Activated T-cell treated with anti-CD3 and anti-CD28 coated beads, Interleukin-2, amount 50 U/mL, for 1 hour (primary cell): Measurements from ENCODE around the gene UNC119B.

Experiments used
- DNase-seq: peaks from one replicate; pipeline ENCODE4 v3.0.0-alpha.2; 2020

Gene UNC119B

GRCh38 chr12:120741476-120742421, 31.5 kb downstream of the UNC119B start:
- DNase-seq: no peak

GRCh38 chr12:120744922-120745493, 34.8 kb downstream of the UNC119B start:
- DNase-seq: no peak

GRCh38 chr12:120748242-120748641, 38.0 kb downstream of the UNC119B start:
- no peak for DNase-seq

DNA sequence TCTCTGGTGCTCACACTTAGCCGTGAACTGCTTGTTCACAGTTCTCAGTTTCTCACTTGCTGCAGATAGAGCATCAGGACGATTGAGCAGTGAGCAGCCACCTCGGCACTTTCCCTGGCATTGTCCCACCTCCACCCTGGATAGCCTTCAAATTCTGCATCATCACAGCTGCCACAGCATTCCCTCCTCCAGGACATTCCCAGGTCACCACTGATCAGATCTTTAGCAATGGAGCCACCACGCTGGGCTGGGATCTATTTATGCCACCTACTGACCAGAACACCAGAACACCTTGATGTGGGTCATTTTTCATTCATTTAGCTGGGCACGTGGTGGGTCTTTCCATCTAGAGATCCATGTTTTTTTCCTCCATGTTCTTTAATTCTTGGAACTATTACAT, 39.0 kb downstream of the UNC119B start:
- no peak for DNase-seq

GRCh38 chr12:120750806-120751205, 40.5 kb downstream of the UNC119B start:
- no peak for DNase-seq

- DNase-seq: no peak
Measured at GRCh38 chr12:120751389-120751788, 41.1 kb downstream of the UNC119B start.

GRCh38 chr12:120754792-120755191, 44.5 kb downstream of the UNC119B start:
- DNase-seq: no peak

- no peak for DNase-seq
Measured at GRCh38 chr12:120755269-120755668, 45.0 kb downstream of the UNC119B start.

GRCh38 chr12:120757226-120757742, 47.0 kb downstream of the UNC119B start:
- no peak for DNase-seq

- DNase-seq: no peak
Measured at GRCh38 chr12:120757949-120758348, 47.7 kb downstream of the UNC119B start.

DNA sequence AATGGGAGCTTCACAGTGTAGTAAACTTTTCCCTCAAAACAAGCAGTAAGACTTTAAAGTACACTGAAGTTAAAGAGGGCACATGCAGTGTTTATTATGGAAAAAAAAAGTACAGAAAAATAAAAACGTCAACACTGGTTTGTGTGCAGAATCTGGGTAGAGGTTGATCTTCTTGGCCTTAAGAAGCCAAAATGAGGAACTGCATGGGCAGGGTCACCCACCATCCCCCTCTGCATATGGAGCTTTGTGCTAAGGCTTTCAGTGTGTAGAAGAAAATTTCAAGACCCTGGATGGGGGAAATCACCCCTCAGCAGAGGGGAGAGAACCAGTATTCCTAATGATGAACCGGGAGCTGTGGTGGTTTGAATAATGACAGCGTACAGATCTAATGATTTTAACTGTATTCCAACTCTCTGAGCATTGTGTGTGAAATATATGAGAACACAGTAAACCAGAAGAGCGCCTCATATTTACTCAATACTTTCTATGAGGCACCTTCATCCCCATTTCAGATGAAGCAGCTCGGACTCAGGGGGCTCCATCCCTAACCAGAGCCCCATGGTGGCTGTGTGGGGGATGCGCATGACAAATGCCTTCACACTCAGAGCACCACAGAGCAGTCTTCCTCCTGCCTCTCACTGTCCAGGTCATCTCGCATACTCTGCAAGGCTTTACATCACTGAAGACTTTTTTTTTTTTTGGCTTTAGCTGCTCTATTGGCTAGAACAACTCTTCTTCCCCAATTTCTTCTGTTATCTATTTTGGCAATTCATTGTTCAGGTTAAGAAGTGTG, 48.7 kb downstream of the UNC119B start:
- no peak for DNase-seq

GRCh38 chr12:120759591-120760348, 49.5 kb downstream of the UNC119B start:
- DNase-seq: no peak

DNA sequence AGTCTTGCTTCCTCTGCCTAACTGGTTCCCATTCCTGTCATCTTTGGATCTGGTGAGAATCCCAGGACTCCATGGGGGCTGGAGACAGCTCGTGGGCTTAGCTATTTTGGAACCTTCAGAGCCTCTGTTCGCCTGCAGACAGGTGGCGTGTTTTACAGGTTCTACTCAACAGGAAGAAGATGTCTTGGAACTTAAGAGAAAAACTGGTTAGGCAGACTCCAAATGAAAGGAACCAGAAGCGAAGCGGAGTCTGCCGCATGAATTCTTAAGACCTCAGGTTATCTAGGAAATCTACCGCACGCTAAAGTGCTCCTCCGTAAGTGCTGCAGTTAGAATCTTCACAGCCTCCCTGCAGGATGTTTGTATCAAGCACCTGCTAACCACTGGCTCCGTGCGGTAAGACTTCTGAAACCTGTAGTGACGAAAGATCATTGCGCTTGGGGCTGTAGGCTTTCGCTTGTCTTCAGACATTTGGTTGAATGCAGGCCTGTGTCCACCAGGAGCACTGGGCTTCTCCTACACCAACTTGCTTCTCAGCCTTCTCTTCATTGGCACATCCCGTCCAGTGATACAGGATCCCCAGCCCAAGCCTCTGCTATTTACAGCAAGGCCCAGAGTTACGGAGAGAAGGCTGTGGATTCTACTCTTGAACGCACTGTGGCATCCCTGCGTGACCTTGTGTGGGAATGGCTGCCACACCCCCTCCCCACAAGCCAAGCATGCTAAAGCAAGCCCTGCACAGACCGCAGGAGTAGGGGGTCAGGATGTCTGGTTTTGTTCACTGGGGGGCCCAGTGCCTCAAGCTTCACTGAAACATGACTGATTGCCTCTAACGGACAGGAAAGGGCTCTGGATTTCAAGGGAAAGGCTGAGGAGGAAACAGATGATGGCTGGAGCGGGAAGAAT, 50.3 kb downstream of the UNC119B start:
- DNase-seq: no peak

DNA sequence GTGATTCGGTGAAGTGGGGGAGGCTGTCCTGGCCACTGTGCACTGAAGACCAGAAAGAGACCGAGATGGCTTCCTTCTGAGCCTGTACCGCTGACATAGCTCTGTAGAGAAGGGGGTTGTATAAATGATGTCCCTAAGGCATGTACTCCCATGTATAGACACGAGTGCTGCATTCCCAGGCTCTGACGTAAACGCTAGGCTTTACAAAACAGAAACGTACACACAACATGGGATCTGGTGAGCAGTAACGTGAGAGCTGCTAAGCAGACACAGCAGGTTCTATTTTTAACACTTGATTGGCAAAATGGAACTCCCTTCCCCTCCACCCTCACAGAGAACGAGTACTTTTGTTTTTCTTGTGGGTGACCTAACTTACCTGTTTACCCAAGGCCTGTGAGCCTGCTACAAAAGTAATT, 51.3 kb downstream of the UNC119B start:
- DNase-seq: no peak

DNA sequence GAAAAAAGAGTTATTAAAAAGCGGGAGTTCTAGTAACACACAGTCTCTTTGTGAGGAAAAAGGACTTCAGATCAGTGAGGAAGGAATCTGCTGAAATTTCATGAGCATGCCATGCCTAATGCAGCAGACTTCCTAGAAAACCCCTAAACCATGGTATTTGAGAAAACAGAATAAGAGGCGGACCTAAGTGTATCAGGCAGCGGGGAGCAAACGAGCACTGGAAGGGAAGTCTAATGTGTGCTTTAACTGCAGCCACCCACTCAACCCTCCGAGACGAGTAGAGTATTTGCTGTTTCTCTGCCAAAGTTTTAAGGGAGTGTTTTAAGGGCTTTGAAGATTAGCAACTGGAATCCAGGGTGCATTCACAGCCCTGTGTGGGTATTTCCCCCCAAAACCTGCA, 51.8 kb downstream of the UNC119B start:
- DNase-seq: no peak

- no peak for DNase-seq
Measured at GRCh38 chr12:120763250-120763649, 53.0 kb downstream of the UNC119B start.

DNA sequence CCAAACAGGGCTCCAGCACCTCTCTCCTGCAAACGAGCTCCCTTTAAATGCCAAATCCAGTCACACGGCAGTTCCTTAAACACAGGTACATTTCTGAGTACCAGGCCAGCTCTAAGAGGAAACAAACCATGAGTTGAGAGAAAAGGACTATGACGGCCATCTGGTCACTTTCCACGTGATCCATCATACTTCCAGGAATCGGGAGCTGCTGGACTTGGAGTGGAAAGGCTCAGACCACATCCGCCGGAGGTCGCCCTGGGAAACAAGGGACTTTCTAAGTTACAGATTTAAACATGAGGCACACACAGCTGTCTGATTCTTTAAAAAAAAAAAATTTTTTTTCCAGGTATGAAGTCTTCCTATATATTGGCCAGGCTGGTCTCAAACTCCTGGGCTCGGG, 54.6 kb downstream of the UNC119B start:
- no peak for DNase-seq

DNA sequence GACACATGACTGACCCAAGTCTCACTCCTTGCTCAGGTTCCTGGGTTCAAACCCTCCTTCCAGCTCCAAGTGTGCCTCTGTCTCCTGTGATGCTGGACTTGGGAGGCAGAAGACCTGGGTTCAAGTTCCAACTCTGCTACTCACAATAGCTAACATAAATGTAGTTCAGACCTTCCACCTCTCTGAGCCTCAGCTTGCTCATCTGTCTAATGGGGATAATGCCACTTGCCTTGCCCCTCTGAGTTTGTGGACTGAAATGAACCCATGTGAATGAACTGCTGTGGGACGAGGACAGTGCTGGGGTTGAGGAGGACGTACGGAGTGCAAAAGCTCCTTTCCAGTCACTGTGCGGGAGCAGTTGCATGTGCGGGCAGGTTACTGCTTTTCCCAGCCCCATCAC, 56.3 kb downstream of the UNC119B start:
- no peak for DNase-seq

DNA sequence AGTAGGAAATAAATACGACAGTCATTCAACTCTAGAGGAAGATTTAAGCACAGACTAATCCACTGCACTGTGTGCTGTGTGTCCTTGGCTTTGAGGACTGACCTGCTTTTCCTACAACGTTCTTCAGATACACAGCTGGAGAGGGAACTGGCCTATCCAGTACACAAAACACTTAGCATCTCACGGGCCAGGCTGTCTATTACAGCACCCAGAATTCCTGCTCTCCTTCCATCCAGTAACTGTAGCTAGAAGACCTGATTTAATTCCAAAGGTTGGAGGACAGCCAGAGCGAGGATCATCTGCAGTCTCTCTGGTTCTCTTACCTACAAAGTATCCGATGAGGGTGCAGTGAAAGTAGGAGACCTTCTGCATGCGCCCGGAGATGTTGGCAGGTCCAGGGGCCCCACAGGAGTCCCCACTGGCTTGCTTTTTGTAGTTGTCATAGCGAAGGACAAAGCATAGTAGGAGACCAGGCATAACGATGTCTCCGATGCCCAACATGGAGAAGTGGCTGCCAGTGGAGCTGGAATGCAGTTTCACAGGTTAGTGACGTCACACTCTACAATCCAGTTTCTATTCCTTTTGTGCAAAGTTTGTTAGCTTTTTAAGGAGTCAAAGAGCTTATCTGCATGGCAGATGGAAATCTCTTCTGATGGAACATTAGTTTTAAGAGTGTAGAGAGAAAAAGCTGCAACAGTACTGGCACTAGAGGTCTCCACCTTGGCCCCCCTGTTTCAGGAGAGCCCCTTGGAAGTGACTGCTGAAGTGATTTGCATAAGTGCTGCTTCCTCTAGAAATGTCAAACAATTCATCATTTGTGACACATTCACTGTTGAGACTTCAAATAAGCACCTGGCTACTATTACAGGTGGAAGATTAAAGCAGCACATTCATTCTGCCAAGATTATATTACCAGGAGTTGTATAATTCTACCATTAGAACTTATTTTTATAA, 57.1 kb downstream of the UNC119B start:
- DNase-seq: no peak

GRCh38 chr12:120771097-120771496, 60.8 kb downstream of the UNC119B start:
- DNase-seq: no peak
